Activated T-helper 1 cell treated with Interleukin-2 at 50 U/mL for 16 hours (primary cell): ENCODE data around the gene PIWIL1.

Source experiments
- DNase-seq: peaks from one replicate; pipeline ENCODE4 v3.0.0-alpha.2; 2020; ENCODE audit warnings: low read depth

Gene PIWIL1

DNA sequence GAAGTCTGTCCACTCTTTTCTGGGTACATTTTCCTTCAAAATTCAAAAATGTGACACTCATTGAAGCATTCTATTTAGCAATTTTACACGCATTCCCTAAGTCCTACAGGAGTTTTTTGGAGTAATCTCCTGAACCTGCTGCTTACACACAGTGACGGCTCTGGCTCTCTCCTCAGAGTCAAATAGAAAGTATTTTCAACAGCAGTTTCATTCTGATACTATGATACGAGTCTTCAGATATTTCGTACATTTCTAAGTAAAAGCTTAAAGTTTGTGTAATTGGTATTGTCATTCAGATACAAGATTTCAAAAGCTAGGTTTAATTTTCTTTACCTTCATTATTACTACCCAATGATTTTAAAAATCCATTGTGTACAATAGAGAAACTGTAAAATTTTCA, 36.4 kb downstream of the PIWIL1 start:
- DNase-seq, result no peak

DNA sequence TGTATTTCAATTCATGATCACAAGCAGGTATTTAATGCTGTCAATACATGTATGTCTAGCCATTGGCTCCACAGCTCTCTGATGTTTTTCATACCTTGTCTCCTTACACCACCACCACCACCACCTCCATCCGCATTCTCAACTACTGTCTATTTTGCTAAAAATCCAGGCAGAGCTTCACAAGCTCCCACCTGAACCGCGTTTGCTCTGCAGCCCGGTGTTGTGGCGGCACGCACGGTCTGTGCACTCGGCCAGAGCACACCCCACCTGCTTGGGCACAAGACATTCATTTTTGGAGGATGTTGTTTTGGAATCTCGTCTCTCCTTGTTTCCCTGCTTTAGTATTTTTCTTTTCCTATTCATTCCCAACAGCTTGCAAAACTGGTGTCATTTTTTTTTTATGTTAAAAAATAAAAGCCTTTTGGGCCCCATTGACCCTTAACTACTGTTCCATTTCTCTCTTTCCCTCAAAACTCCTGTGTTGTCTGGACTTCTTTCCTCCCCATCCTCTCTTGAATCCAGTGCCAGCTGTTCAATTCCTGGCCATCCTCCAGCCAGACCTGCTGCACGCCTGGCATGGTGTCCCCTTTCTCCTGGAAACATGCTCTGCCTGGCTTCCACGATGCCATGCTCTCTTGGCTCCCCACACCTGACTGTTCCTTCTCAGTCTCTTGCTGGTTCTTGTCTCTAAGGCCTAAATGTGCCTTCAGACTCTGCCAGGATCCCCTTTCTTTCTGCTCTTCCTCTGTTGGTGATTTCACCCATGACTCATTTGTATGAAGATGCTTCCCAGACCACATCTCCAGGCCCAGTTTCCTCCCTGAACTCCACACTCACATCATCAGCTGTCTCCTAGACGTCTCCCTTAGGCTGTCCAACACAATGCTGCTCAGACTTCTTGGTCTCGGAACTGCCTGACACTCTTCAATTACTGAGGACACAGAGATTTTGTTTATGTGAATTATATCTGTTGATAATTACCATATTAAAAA, 37.9 kb downstream of the PIWIL1 start:
- no peak for DNase-seq

DNA sequence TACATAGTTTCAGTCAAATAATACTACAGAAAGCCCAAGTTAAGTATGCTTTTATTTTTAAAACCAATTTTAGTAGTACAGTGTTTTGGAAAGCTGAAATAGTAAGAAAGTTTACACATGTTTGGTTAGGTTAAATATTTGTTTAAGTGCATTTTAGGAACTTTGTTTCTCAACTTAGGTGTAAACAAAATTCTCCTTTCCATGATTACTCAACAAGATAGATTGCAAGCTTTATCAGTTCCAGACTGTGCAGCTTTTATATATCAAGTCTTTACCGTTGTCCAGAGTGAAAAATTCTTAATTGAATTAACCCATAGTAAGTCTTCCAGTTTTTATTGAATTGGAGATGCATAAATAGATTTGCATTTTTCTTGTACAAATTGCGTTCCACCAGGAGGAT, 45.1 kb downstream of the PIWIL1 start:
- DNase-seq, result no peak

DNA sequence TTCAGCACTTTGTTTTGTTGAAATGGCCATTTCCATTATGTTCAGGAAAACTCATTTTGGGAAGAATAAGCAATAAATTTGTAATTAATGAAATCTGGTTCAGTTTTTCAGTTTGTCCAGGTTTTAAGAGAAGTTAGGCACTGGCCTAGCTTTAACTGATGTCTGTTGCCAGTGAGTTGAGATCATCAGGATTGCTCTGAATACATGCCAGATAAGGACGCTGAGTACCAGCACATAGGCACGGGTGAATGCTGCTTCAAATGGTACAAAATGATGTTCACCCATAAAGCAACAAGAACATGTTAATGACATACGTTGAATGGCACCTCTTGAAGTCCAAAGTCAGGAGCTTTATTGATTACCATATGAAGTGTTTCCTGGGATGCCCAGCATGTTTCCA, 46.5 kb downstream of the PIWIL1 start:
- DNase-seq, result no peak

DNA sequence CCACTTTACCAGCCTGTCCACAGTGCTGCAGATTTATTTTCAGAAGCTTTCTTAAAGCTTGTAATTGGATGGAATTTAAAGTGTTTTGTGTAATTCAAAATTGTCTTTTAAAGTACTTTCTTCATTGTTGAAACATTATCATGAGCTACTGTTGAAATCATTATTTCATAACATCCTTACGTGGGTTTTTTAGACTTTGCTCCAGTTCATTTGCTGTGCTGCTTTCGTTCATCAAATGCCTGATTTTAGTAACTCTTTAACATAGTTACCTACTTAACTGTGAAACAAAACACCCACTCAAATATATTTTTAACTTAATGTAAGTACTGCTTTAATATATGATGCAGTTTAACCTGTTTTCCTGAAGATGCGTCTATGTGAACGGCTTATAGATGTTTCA, 47.5 kb downstream of the PIWIL1 start:
- DNase-seq, result no peak

DNA sequence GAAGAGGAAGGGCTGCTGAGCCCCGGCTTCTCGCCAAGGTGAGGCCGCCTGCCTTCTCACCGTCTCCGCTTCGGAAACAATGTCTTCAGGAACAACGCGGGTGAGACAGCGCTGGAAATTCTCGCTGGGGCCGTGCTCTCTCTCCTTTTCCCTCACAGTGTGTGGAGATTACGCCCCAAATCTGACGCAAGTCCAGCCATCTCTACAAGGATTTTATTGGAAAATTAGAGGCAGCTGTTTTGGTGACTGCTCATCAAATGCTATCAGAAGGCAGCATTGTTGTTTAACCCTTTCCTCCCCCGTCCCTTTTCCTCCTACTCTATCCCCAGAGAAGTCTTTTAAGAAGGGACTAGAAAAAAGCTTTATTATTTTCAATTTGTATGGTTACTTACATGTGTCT, 53.5 kb downstream of the PIWIL1 start:
- no peak for DNase-seq

DNA sequence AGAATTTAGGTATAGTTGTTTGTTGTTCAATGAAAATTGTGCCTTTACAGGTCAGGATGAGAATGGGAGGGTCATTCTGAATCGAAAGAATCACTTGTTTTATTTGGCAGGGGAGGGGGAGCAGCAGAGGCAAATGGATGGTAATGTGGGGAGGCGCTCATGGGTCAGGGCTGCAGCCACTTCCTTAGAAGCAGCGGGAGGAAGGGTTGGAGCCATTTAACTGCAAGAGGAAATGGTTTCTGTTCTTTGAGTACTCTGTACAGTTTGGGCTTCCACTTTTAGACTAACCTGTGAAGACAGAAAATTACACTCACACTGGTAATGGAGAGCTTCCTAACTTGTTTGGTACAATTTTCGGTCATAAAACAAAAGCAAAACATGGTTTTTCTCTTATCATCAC, 57.2 kb downstream of the PIWIL1 start:
- DNase-seq, result no peak

DNA sequence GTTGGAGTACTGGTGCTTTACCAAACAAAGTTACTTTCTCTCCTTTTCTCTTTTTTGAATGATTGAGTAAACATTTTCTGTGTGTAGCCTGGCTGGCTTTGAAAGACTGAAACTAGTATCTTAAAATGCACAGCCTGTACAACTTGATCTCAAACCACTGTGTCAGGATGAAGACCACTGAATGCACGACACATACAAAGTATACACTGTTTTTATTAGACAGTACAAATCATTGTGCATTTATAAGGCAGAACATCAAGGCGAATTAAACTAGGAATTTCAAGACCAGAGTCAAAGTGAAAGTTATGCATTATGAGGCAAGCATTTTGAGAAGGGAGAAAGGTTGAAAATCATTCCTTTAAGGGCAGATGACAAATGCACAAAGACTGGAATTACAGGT, 59.0 kb downstream of the PIWIL1 start:
- DNase-seq, result no peak

DNA sequence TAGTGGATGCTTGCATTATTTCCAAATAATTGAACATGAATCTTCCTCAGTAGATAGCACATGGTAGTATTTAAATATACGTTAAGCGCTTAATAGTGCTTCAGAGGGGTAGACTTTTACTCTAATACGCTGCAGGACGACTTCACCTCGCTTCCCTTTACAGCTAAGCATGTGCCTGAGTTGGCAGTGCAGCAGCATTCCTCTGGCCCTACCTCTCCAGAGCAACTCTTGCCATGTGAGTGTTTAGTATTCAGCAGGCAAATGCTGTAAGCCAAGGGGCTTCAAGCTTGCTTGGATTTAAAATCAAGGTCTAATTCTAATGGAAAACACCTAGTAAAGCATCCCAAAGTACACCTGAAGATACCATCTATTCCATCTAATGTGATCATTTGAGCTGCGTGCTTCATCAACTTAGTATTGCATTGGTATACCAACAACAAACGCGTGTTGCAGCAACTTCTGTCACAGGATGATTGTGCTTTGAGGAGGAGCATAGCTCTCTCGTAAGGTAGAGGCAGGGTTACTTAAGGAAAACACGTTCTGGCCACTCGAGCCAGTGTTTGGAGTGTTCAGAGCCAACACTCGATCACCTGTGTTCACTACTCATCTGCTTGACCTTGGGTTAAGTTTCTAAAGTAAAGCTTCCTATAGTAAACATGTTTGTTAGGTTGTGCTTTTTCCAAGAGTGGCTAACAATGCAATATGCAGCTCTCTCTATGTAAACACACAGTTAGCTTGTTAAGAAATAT, 60.6 kb downstream of the PIWIL1 start:
- no peak for DNase-seq

DNA sequence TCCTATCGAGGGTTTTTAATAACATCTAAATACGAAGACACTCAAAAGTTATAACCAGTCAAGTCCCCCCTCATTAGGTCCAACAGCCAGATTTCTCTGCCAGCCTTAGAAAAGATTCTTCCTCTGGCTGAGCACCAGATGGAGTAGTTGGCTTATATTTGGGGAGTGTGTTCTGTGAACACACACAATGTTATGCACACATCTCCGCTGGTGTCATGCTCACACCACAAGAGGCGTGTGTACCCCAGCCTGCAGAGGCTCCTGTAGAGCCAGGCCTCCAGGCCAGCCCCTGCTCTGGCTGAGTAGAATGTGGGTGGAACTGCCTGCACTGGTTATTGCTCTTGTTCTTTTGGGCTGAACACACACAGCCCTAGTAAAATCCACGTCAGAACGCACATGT, 64.0 kb downstream of the PIWIL1 start:
- DNase-seq, result no peak

DNA sequence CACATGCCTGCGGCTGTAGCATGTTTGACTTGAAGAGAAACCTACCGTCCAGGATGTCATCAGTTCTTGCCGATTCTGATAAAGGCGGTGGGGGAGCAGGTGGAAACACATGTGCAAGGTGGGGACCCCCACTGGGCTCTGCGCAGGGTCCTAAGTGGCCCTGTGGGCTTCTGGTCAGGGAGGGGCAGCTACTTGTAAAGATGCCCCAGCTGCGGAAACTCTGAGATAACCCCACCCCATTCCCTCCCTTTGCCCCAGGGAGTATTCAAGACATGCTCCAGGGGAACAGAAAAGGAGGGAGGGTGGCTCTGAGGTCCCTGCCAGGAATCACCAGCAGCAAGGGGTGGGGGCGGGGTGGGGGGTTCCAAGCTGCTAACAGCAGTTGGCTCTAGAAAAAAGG, 67.6 kb downstream of the PIWIL1 start:
- no peak for DNase-seq

DNA sequence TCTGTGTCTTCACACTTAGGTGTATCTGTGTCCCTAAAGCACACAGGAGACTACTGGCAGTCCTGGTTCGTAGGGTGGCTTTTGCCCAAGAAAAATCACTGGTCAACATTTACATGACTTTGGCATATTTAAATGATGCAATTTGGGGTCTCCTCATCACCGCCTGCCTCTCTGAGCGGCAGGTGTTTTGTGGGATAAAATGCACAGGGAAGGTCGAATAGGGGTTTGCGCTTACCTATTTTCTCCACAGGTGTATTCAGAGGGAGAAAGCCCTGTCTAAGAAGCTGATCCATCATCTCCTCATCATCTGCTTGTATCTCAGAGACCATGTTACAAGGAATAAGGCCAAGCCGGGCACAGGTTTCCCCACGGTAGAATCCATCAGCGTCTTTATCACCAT, 74.7 kb downstream of the PIWIL1 start:
- no peak for DNase-seq

DNA sequence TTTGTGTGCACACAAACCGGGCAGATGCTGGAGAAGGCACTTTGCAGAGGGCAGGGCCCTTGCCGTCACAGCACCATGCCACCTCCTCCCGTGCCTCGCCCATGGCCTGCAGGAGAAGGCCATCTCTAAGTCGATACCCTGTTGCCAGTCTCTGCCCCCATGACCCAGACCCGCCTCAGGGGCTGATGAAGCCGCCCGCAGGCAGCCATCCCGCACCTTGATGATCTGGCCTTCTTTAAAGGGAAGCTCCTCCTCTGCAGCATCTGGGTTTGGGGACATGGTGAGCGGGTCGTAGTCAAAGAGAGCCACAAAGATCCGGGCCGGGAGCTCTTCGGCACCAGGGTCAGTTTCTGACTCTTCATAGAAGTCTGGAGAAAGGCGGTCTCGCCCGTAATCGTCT, 76.2 kb downstream of the PIWIL1 start:
- no peak for DNase-seq

DNA sequence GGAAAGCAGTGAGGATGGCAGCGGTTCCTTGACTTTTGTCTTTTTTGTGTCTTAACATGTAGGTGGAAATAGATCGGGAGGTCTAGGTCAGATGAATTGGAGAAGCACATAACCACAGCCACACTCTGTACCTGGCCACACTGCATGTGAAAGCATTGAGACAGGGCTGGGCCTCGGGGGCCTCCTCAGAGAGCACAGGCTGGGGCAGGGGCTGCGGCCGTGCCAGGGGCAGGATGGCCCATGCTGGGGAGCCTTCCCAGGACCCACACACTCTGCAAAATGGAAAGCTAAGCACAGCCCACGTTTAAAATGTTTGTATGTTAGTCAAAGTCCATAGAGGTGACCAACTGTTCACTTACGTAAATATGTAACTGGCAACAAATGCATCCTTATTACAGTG, 76.7 kb downstream of the PIWIL1 start:
- no peak for DNase-seq

DNA sequence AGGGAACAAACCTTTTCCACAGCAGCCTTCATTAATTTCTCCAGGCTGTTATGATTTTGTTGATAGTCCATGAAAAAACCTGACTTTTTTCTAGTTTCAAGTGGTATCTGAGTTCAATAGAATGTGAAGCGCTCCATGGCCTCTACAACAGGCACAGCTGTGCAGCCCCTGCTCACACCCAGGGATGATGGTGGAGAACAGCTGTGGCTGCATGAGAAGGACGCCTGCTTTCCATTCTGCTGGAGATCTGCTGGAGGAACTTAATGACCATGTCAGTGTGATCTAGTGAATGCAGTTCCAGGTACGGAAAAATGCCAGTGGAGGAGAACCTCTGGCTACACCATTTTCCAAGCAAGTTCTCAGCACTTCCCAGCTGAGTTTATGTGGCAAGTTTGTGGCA, 80.6 kb downstream of the PIWIL1 start:
- no peak for DNase-seq

DNA sequence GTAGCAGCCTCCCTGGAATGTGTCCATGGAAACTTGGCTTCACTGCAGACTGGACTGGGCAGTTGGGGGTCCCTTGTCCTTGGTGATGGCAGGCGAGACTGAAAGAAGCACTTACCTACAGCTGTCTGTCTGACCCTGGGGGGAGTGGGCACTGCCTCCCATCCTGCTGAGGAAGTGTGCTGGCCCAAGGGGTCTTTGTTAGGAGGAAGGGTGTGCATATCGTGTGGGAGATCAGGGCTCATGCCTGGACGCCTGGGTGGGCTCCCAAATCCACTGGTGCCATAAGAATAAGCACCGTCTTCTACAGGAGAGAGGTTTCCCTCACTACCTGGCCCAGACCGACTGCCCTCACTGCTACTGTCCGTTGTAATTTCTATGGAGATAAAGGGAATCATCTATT, 81.4 kb downstream of the PIWIL1 start:
- DNase-seq, result no peak

DNA sequence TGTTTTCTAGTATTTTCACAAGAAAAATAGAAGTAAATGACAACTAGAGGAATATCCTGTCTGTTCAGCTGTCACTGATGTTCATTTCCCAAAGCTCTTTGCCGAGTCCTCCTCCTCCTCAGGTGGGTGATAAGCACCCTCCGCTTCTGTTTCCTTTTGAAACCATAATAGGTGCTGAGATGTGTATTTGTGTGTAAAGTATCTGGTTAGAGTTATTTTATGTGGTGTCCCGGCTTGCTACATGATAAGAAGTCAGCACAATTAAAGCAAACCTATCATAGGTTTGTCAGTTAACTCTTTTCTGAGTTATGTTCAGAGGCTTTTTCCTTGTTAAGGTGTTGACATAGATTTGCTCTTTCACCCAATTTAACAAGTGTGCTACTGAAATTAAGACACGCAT, 82.4 kb downstream of the PIWIL1 start:
- no peak for DNase-seq

DNA sequence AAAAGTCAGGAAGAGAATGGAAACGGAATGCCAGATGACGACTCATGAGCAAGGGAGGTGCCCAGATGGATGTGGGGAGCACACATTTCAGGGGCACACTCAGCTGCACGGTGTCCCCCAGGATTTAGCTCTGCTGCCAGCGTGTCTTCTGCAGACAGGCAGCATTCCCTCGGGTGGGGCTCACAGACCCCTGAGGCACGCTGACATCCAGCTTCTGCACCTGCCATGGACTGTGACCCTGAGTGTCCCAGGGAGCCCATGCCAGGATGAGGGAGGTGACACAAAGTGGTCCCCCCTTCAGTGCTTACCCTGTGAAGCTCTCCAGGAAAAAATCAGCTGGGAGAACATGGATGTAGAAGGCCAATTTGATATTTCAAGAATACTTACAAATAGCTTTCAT, 84.2 kb downstream of the PIWIL1 start:
- DNase-seq, result no peak
